K562 (cell line): Measurements from ENCODE around the gene DTL. TPM values are rescaled to one million over a fixed set of nuclear protein-coding genes. Genes with fewer than 3 reads are reported as not detected.

Experiments
- BACH1 ChIP-seq: fragments of 200-800 bp; sonication (Bioruptor generic); IDR thresholded peaks from 2 replicates; pipeline ENCODE4 v1.6.1; 2016; ENCODE audit warnings: missing genetic modification characterization, missing compliant biosample characterization
- FOXM1 ChIP-seq, 2 experiments: fragments of 450-650 bp in 1 of 2; sonication (generic) in 1 of 2; formaldehyde crosslinking in 1 of 2; IDR thresholded peaks; 2 replicates each; pipeline versions ENCODE4 v1.6.1 to v1.9.0; 2017 to 2022; ENCODE audit warnings: low read depth in 2 of 2, mild to moderate bottlenecking in 2 of 2, missing genetic modification reagents in 1 of 2, moderate library complexity in 1 of 2
- GTF2F1 ChIP-seq: IDR thresholded peaks from 2 replicates; pipeline ENCODE4 v1.6.1; 2011; ENCODE audit warnings: low read depth, low read length, improper control_type of control experiment
- POU5F1 ChIP-seq: fragments of 150-350 bp; IDR thresholded peaks from 2 replicates; pipeline ENCODE4 v1.6.1; 2014; ENCODE audit warnings: borderline replicate concordance, low read length, low read depth, mild to moderate bottlenecking; ENCODE audit not compliant: partially characterized antibody
- SMARCA4 ChIP-seq: fragments of 450-650 bp; IDR thresholded peaks from 2 replicates; pipeline ENCODE4 v1.6.1; 2016
- TAF7 ChIP-seq: fragments of 450-650 bp; IDR thresholded peaks from 2 replicates; pipeline ENCODE4 v1.6.1; 2016; ENCODE audit warnings: missing genetic modification characterization, missing compliant biosample characterization
- ZFP36 ChIP-seq: fragments of 150-350 bp; IDR thresholded peaks from 2 replicates; pipeline ENCODE4 v1.6.1; 2018; ENCODE audit warnings: low read length, low read depth; ENCODE audit not compliant: partially characterized antibody
- ZNF766 ChIP-seq: fragments of 200-800 bp; sonication (Bioruptor generic); conservative IDR thresholded peaks from 2 replicates; pipeline ENCODE4 v1.6.1; 2016; ENCODE audit warnings: missing genetic modification characterization, missing compliant biosample characterization
- polyA plus RNA-seq, 8 experiments: library from polyadenylated mRNA; depleted of rRNA in 4 of 8; stranded (reverse) in 5 of 8; unstranded in 3 of 8; fragments of >200 nt; fragmentation: Nextera tagmentation in 2 of 8; fragmentation: Illumina TruSeq in 1 of 8; extraction: Ambion mirVana in 2 of 8; extraction: Trizol in 1 of 8; gene quantifications; 2 replicates each; pipeline versions ENCODE4 v1.2.1 to v1.2.3, GENCODE V29; 2011 to 2014; ENCODE audit warnings: inconsistent platforms in 1 of 8, missing spikeins in 1 of 8
- total RNA-seq, 7 experiments: library from RNA; depleted of rRNA in 6 of 7; stranded (reverse); fragments of >200 nt in 6 of 7; fragmentation: Illumina TruSeq in 2 of 7; extraction: Trizol in 2 of 7; gene quantifications; 2 replicates each; pipeline versions ENCODE4 v1.2.1 to v1.2.3, GENCODE V29; 2011 to 2021; ENCODE audit warnings: low replicate concordance in 1 of 7
- TF ChIP-seq, protein P1 (sequence below), 2 experiments: fragments of 450-650 bp; IDR thresholded peaks; 2 replicates each; pipeline ENCODE4 v1.6.1; 2016
- TF ChIP-seq, protein P2 (sequence below): fragments of 200-600 bp; sonication (generic); IDR thresholded peaks from one replicate; pipeline ENCODE4 v1.6.1; 2012; ENCODE audit warnings: mild to moderate bottlenecking, low read depth, low read length, inconsistent platforms

DTL gene
- total and polyA plus RNA-seq, 9 of the 15 experiments (the other 6 are each of a cell fraction or from before 2014, with no cell fraction given): 38.3 to 81.0 (median 63.2) TPM

DNA sequence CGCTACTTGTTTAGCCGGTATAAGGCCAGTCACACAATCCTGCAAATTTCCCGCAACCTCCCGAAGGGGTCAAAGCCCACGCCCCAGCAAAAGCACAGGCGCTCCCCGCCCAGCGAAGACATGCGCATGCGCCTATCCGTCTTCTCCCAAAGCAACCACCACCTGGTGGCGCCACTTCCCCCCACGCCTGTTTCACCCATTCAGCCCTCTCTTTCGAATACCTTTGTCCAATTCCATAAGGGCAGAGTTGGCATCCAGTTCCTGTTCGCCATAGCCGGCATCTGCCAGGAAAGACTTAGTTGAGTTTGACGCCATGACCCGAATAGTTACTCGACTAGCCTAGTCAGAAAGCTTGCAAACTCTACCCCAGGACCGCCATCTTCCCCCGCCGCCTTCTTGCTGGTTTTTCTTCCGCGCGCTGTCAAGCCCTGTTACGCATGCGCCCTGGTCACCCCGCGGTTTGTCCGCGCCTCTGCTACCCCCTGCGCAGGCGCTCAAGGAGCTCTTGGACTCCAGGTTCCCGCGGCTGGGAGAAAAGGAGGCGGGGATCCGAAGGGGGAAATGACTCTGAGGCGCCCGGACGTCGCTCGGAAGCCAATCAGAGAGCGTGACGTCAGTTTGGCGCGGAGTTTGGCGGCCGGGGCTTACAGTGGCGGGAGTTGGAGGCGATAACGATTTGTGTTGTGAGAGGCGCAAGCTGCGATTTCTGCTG lies at the start of gene DTL, which contains the start of gene INTS7 (continued):
- TF ChIP-seq, protein P1, sequence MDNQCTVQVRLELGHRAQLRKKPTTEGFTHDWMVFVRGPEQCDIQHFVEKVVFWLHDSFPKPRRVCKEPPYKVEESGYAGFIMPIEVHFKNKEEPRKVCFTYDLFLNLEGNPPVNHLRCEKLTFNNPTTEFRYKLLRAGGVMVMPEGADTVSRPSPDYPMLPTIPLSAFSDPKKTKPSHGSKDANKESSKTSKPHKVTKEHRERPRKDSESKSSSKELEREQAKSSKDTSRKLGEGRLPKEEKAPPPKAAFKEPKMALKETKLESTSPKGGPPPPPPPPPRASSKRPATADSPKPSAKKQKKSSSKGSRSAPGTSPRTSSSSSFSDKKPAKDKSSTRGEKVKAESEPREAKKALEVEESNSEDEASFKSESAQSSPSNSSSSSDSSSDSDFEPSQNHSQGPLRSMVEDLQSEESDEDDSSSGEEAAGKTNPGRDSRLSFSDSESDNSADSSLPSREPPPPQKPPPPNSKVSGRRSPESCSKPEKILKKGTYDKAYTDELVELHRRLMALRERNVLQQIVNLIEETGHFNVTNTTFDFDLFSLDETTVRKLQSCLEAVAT (IDR thresholded peaks at IDR 0.05): peak; percentile 81 to 82
- TF ChIP-seq, protein P2, sequence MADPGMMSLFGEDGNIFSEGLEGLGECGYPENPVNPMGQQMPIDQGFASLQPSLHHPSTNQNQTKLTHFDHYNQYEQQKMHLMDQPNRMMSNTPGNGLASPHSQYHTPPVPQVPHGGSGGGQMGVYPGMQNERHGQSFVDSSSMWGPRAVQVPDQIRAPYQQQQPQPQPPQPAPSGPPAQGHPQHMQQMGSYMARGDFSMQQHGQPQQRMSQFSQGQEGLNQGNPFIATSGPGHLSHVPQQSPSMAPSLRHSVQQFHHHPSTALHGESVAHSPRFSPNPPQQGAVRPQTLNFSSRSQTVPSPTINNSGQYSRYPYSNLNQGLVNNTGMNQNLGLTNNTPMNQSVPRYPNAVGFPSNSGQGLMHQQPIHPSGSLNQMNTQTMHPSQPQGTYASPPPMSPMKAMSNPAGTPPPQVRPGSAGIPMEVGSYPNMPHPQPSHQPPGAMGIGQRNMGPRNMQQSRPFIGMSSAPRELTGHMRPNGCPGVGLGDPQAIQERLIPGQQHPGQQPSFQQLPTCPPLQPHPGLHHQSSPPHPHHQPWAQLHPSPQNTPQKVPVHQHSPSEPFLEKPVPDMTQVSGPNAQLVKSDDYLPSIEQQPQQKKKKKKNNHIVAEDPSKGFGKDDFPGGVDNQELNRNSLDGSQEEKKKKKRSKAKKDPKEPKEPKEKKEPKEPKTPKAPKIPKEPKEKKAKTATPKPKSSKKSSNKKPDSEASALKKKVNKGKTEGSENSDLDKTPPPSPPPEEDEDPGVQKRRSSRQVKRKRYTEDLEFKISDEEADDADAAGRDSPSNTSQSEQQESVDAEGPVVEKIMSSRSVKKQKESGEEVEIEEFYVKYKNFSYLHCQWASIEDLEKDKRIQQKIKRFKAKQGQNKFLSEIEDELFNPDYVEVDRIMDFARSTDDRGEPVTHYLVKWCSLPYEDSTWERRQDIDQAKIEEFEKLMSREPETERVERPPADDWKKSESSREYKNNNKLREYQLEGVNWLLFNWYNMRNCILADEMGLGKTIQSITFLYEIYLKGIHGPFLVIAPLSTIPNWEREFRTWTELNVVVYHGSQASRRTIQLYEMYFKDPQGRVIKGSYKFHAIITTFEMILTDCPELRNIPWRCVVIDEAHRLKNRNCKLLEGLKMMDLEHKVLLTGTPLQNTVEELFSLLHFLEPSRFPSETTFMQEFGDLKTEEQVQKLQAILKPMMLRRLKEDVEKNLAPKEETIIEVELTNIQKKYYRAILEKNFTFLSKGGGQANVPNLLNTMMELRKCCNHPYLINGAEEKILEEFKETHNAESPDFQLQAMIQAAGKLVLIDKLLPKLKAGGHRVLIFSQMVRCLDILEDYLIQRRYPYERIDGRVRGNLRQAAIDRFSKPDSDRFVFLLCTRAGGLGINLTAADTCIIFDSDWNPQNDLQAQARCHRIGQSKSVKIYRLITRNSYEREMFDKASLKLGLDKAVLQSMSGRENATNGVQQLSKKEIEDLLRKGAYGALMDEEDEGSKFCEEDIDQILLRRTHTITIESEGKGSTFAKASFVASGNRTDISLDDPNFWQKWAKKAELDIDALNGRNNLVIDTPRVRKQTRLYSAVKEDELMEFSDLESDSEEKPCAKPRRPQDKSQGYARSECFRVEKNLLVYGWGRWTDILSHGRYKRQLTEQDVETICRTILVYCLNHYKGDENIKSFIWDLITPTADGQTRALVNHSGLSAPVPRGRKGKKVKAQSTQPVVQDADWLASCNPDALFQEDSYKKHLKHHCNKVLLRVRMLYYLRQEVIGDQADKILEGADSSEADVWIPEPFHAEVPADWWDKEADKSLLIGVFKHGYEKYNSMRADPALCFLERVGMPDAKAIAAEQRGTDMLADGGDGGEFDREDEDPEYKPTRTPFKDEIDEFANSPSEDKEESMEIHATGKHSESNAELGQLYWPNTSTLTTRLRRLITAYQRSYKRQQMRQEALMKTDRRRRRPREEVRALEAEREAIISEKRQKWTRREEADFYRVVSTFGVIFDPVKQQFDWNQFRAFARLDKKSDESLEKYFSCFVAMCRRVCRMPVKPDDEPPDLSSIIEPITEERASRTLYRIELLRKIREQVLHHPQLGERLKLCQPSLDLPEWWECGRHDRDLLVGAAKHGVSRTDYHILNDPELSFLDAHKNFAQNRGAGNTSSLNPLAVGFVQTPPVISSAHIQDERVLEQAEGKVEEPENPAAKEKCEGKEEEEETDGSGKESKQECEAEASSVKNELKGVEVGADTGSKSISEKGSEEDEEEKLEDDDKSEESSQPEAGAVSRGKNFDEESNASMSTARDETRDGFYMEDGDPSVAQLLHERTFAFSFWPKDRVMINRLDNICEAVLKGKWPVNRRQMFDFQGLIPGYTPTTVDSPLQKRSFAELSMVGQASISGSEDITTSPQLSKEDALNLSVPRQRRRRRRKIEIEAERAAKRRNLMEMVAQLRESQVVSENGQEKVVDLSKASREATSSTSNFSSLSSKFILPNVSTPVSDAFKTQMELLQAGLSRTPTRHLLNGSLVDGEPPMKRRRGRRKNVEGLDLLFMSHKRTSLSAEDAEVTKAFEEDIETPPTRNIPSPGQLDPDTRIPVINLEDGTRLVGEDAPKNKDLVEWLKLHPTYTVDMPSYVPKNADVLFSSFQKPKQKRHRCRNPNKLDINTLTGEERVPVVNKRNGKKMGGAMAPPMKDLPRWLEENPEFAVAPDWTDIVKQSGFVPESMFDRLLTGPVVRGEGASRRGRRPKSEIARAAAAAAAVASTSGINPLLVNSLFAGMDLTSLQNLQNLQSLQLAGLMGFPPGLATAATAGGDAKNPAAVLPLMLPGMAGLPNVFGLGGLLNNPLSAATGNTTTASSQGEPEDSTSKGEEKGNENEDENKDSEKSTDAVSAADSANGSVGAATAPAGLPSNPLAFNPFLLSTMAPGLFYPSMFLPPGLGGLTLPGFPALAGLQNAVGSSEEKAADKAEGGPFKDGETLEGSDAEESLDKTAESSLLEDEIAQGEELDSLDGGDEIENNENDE: no peak
- TF ChIP-seq TAF7 (tag): peak; percentile 97
- peak; percentile 67 for TF ChIP-seq GTF2F1
- TF ChIP-seq SMARCA4: peak; percentile 44; the same call in 1 of the 2 replicates
- peak; percentile 36 for TF ChIP-seq POU5F1
- TF ChIP-seq BACH1: no peak
- no peak; the same call in 1 of the 2 replicates for TF ChIP-seq FOXM1 (IDR thresholded peaks at IDR 0.05; ENCODE audit: low read depth)
- TF ChIP-seq FOXM1 (CRISPR knock-in tag; IDR thresholded peaks at IDR 0.05; ENCODE audit: low read depth): no peak
- no peak for TF ChIP-seq ZNF766 (CRISPR knock-in tag)
- TF ChIP-seq ZFP36: no peak
